ENCODE data around the gene PRB4. TPM values are rescaled to one million over a fixed set of nuclear protein-coding genes. Genes with fewer than 3 reads are reported as not detected.
"Not testable (repeated sequence)": the region's sequence is repeated elsewhere in the genome, so short reads cannot be mapped to it uniquely, and the experiment has no call there.

PRB4 gene
- not detected for total RNA-seq
- long read RNA-seq, result 0 reads

- DNase-seq (no peak), ATAC-seq (no peak)
- intact Hi-C loops (cut with micrococcal nuclease), result no loop called here
Measured at GRCh38 chr12:11310336-11310735, at the start of gene PRB4. Gene PRB4 (minus strand): TSS chr12:11310436. CDS start chr12:11310398, 38 bp downstream.

- intact Hi-C loops (cut with micrococcal nuclease); ATAC-seq; DNase-seq: not testable (repeated sequence)
Measured at GRCh38 chr12:11351736-11352135, 41.5 kb upstream of the PRB4 start.

GRCh38 chr12:11348439-11348838 lies 38.2 kb upstream of the PRB4 start:
- ATAC-seq (no peak), DNase-seq (no peak)
- intact Hi-C loops (cut with micrococcal nuclease), result no loop called here

- no peak for ATAC-seq
- no peak for DNase-seq
- intact Hi-C loops (cut with micrococcal nuclease), result no loop called here
Measured at GRCh38 chr12:11347810-11348209, 37.6 kb upstream of the PRB4 start.

- intact Hi-C loops (cut with micrococcal nuclease), result no loop called here
- DNase-seq (no peak), ATAC-seq (no peak)
Measured at GRCh38 chr12:11344500-11344899, 34.3 kb upstream of the PRB4 start.

- DNase-seq (no peak), ATAC-seq (no peak)
- intact Hi-C loops (cut with micrococcal nuclease), result no loop called here
Measured at GRCh38 chr12:11324426-11324825, 14.2 kb upstream of the PRB4 start.

GRCh38 chr12:11321980-11322379 lies 11.7 kb upstream of the PRB4 start:
- intact Hi-C loops (cut with micrococcal nuclease), result no loop called here
- no peak for DNase-seq
- ATAC-seq, result no peak

GRCh38 chr12:11307143-11307542 lies 3.1 kb downstream of the PRB4 start:
- DNase-seq, result no peak
- no peak for ATAC-seq
- intact Hi-C loops (cut with micrococcal nuclease), result no loop called here

- intact Hi-C loops (cut with micrococcal nuclease), result no loop called here
- ATAC-seq, result no peak
- DNase-seq, result no peak
Measured at GRCh38 chr12:11273449-11273848, 36.8 kb downstream of the PRB4 start.

GRCh38 chr12:11269607-11270006 lies 40.6 kb downstream of the PRB4 start, which contains the start of gene PRB3:
Gene PRB3 (minus strand): TSS chr12:11269707. CDS start chr12:11269669, 38 bp downstream.
- intact Hi-C loops (cut with micrococcal nuclease), result no loop called here
- DNase-seq (no peak), ATAC-seq (no peak)

GRCh38 chr12:11264501-11264900 lies 45.7 kb downstream of the PRB4 start:
- intact Hi-C loops (cut with micrococcal nuclease), result no loop called here
- ATAC-seq, result no peak

More at GRCh38 chr12:11264501-11264900, 45.7 kb downstream of the PRB4 start:
- DNase-seq, result no peak

Other genes with a start within 250 kb of the PRB4 start
- gene TAS2R46, start 248.1 kb downstream of the PRB4 start, total RNA-seq, result 0.27 TPM
- gene TAS2R43, start 218.1 kb downstream of the PRB4 start, total RNA-seq, result not detected
- 0.72 TPM for gene TAS2R30, start 175.8 kb downstream of the PRB4 start, total RNA-seq
- 13.7 TPM for gene SMIM10L1, start 139.2 kb downstream of the PRB4 start, total RNA-seq
- gene TAS2R42, start 123.5 kb downstream of the PRB4 start, total RNA-seq, result not detected
- not detected for gene PRB3, start 40.7 kb downstream of the PRB4 start, total RNA-seq
- gene PRB2, start 85.1 kb upstream of the PRB4 start, total RNA-seq, result not detected